Activated CD8-positive, alpha-beta memory T cell treated with anti-CD3 and anti-CD28 coated beads, Interleukin-2, amount 50 U/mL, for 24 hours (primary cell): ENCODE results near the gene SLC43A2.
"Not testable (repeated sequence)": the region's sequence is repeated elsewhere in the genome, so short reads cannot be mapped to it uniquely, and the experiment has no call there.

Source experiments
- DNase-seq: peaks from one replicate; pipeline ENCODE4 v3.0.0-alpha.2; 2020; ENCODE audit errors: extremely low read depth

SLC43A2 gene

GRCh38 chr17:1535737-1536136 is 92.9 kb downstream of the SLC43A2 start:
- DNase-seq, result no peak

DNA sequence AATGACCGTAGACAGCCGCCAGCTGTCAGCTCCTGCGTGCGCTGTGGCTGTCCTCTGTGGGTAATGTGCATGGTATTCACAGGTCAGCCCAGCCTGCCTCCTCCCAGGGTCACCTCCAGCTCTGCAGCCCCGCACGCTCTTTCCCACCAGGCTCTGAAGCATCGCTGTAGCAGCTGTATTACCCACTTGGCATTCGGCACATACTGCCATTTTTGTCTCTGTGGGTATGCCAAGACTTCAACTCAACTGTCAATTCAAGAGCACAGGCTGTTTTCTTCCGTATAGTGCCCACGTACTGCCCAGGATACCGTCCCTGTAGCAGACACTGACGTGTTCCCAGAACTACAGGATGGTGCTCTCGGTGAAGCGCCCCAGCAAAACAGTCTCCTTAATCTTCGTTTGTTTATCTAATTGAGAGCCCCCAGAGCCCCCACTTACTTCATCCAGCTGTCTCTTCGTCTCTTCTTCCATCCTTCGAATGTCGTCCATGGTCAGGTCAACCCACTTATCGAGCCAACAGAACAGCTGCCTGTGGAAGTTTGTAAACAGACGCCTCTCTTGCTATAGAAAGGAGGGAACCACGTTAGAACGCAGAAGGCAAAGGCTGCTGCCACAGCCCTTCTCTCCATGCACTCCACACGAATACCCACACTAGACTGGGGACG is 94.8 kb downstream of the SLC43A2 start:
- DNase-seq, result no peak

DNA sequence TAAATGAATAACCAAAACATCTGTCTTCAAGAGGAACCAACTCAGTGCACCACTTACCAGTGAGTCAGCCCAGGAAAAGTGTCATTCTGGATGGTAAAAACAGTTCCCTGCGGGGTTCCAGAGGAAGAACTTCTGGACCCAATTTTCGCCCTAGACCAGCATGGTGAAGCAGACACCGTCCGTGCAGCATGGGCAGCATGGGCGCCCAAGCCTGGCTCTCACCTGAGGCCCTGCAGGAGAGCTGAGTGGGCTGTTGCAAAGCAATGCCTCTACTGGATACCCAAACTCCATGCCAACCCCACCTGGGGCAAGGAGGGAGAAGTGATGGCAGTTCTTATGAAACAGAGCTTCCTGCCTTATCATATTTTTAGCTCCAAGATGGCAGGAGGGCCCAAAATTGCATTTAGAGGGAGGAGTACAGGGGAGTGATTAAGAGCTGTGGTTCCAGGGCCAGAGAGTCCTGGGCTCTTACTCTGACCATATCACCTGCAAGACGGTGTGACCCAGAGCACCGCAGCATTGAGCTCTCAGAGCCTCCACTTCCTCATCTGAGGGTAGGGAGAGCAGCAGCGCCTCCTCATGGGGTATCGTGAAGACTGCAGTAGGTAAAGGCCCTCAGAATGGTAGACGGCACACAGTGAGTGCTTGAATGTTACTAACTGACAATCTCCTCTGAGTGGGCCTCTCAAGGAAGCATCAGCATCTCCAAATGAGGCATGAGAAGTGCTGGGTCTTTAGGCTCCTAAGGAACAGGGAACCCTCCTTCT is 95.6 kb downstream of the SLC43A2 start:
- no peak for DNase-seq

DNA sequence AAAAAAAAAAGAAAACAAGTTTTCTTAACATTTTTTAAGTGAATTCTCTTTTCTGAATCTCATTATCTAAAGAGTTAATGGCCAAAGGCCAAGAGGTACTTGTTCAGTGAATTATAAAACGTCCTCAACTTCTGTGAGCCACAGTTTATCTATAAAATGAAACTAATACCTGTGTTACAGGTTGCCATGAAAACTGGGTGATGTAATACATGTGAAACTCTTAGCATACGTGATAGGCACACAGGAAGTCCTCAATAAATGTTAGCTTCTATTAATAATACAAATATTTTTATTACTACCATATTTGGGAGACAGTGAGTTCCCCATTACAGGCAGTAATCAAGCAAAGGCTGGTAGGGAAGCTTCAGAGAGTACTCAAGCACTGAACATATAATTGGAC is 98.8 kb downstream of the SLC43A2 start:
- DNase-seq, result no peak

- DNase-seq, result not testable (repeated sequence)
Observed at GRCh38 chr17:1526876-1527275, 101.8 kb downstream of the SLC43A2 start.

DNA sequence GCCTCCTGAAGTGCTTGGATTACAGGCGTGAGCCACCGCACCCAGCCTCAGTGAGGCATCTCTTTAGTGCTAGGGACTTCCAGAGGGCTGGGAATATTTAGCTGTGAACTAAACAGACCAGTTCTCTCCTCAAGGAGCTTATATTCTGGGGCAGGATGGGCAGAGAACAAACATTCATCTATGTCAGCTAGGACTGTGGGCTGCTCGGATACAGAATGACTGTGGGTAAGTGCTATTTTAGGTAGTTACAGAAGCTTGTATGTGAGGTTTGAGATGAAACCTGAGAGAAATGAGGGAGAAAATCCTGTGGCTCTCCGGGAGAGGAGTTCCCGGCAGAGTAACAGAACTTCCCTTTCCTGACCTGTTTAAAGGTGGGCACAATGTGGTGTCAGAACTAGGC is 106.0 kb downstream of the SLC43A2 start:
- DNase-seq, result no peak

GRCh38 chr17:1521086-1521640 is 107.5 kb downstream of the SLC43A2 start:
- DNase-seq, result no peak

GRCh38 chr17:1519678-1520077 is 109.0 kb downstream of the SLC43A2 start:
- no peak for DNase-seq
